Activated naive CD4-positive, alpha-beta T cell treated with anti-CD3 and anti-CD28 coated beads for 36 hours (primary cell): ENCODE data around the gene CCDC93. TPM values are rescaled to one million over a fixed set of nuclear protein-coding genes. Genes with fewer than 3 reads are reported as not detected.

Experiments
- CTCF ChIA-PET: fragments of 350-600 bp; sonication (Branson Sonifier 250); formaldehyde crosslinking; loops from one replicate; lab custom pipeline; 2021; ENCODE audit warnings: antibody characterized with exemption; lab: Charles Lee
- DNase-seq: peaks from one replicate; pipeline ENCODE4 v3.0.0-alpha.2; 2020
- H3K27ac Mint-ChIP-seq: one replicate; pipeline ENCODE4 v1.8.0; 2021; ENCODE audit warnings: mild to moderate bottlenecking, mixed read lengths
- H3K27me3 Mint-ChIP-seq: one replicate; pipeline ENCODE4 v1.8.0; 2021; ENCODE audit warnings: low read depth, mixed read lengths
- H3K36me3 Mint-ChIP-seq: one replicate; pipeline ENCODE4 v1.8.0; 2021; ENCODE audit warnings: low read depth, mixed read lengths
- H3K4me1 Mint-ChIP-seq: one replicate; pipeline ENCODE4 v1.8.0; 2021; ENCODE audit warnings: low read depth, mixed read lengths
- H3K4me3 Mint-ChIP-seq: one replicate; pipeline ENCODE4 v1.8.0; 2021; ENCODE audit warnings: mild to moderate bottlenecking, moderate library complexity, mixed read lengths
- H3K9me3 Mint-ChIP-seq: one replicate; pipeline ENCODE4 v1.8.0; 2021; ENCODE audit warnings: mixed read lengths
- intact Hi-C: fragments of 100-400 bp; cut with micrococcal nuclease; formaldehyde crosslinking; loops from one replicate; pipeline ENCODE4 v1.15.1; 2023
- total RNA-seq, 2 experiments: library from RNA; stranded (reverse); gene quantifications; one replicate each; pipeline ENCODE4 v1.2.3, GENCODE V29; 2021

The CCDC93 gene
- total RNA-seq, 2 experiments from 2014 or later = 29.0 to 32.8 TPM

GRCh38 chr2:117982376-117983033 lies 31.4 kb downstream of the CCDC93 start:
- CTCF ChIA-PET = no interaction called here

GRCh38 chr2:117981810-117982209 lies 32.1 kb downstream of the CCDC93 start:
- H3K27ac Mint-ChIP-seq = no peak overlapping the region
- no peaks in the 10 kb centered on the region for H3K9me3 Mint-ChIP-seq
- H3K36me3 Mint-ChIP-seq = peaks cover 36% of the 10 kb centered on the region
- no peaks in the 10 kb centered on the region for H3K27me3 Mint-ChIP-seq
- CTCF ChIA-PET = interaction anchor here (0.6 to 1.0 kb wide), 2 partner anchors 8 to 221 kb away, joined by 3 to 4 read pairs; no protein-coding TSS in a partner anchor
- no peak for DNase-seq
- no peak overlapping the region for H3K4me3 Mint-ChIP-seq
- intact Hi-C loops = no loop called here
- H3K4me1 Mint-ChIP-seq = no peaks in the 10 kb centered on the region

More at GRCh38 chr2:117982376-117983033, 31.4 kb downstream of the CCDC93 start:
- Mint-ChIP-seq H3K36me3 (peaks cover 34% of the 10 kb centered on the region), H3K4me3 (no peak overlapping the region), H3K27ac (no peak overlapping the region), H3K27me3 (no peaks in the 10 kb centered on the region), H3K9me3 (no peaks in the 10 kb centered on the region), H3K4me1 (no peaks in the 10 kb centered on the region)
- intact Hi-C loops = no loop called here
- no peak for DNase-seq

GRCh38 chr2:117980783-117981676 lies 32.8 kb downstream of the CCDC93 start:
- Mint-ChIP-seq H3K4me1 (no peaks in the 10 kb centered on the region), H3K36me3 (peaks cover 36% of the 10 kb centered on the region), H3K27ac (no peak overlapping the region), H3K27me3 (no peaks in the 10 kb centered on the region), H3K4me3 (no peak overlapping the region), H3K9me3 (no peaks in the 10 kb centered on the region)
- intact Hi-C loops = no loop called here
- no peak for DNase-seq
- CTCF ChIA-PET = interaction anchor here (0.6 to 1.0 kb wide), 2 partner anchors 8 to 220 kb away, joined by 3 to 4 read pairs; no protein-coding TSS in a partner anchor

- H3K36me3 Mint-ChIP-seq = peaks cover 35% of the 10 kb centered on the region
- no peak overlapping the region for H3K27ac Mint-ChIP-seq
- no peak for DNase-seq
- no peak overlapping the region for H3K4me3 Mint-ChIP-seq
- no peaks in the 10 kb centered on the region for H3K27me3 Mint-ChIP-seq
- CTCF ChIA-PET = no interaction called here
- H3K4me1 Mint-ChIP-seq = no peaks in the 10 kb centered on the region
- no peaks in the 10 kb centered on the region for H3K9me3 Mint-ChIP-seq
- intact Hi-C loops = no loop called here
Measured at GRCh38 chr2:117979911-117980701, 33.8 kb downstream of the CCDC93 start.

- H3K27me3 Mint-ChIP-seq = no peaks in the 10 kb centered on the region
- H3K27ac Mint-ChIP-seq = no peak overlapping the region
- CTCF ChIA-PET = interaction anchor here (0.6 to 0.9 kb wide), 2 partner anchors 25 to 139 kb away, joined by 3 read pairs; no protein-coding TSS in a partner anchor
- H3K4me3 Mint-ChIP-seq = no peak overlapping the region
- peaks cover 42% of the 10 kb centered on the region for H3K36me3 Mint-ChIP-seq
- intact Hi-C loops = no loop called here
- DNase-seq = no peak
- no peaks in the 10 kb centered on the region for H3K4me1 Mint-ChIP-seq
- no peaks in the 10 kb centered on the region for H3K9me3 Mint-ChIP-seq
Measured at GRCh38 chr2:117977696-117978095, 36.2 kb downstream of the CCDC93 start.

- CTCF ChIA-PET = interaction anchor here (0.6 to 0.9 kb wide), 2 partner anchors 26 to 162 kb away, joined by 3 read pairs; partner anchors contain the start of gene DDX18
- H3K27ac Mint-ChIP-seq = no peak overlapping the region
- DNase-seq = no peak
- no peaks in the 10 kb centered on the region for H3K4me1 Mint-ChIP-seq
- peaks cover 38% of the 10 kb centered on the region for H3K36me3 Mint-ChIP-seq
- intact Hi-C loops = no loop called here
- H3K9me3 Mint-ChIP-seq = no peaks in the 10 kb centered on the region
- H3K27me3 Mint-ChIP-seq = no peaks in the 10 kb centered on the region
- no peak overlapping the region for H3K4me3 Mint-ChIP-seq
Measured at GRCh38 chr2:117976581-117976980, 37.3 kb downstream of the CCDC93 start.

GRCh38 chr2:117973498-117974082 lies 40.3 kb downstream of the CCDC93 start:
- Mint-ChIP-seq H3K27me3 (no peaks in the 10 kb centered on the region), H3K27ac (no peak overlapping the region), H3K9me3 (no peaks in the 10 kb centered on the region), H3K4me1 (no peaks in the 10 kb centered on the region), H3K36me3 (peaks cover 44% of the 10 kb centered on the region), H3K4me3 (no peak overlapping the region)
- intact Hi-C loops = no loop called here
- CTCF ChIA-PET = interaction anchor here (1.8 kb wide), 1 partner anchor 30 kb away, joined by 4 read pairs; no protein-coding TSS in a partner anchor
- DNase-seq = no peak

GRCh38 chr2:117972476-117973123 lies 41.3 kb downstream of the CCDC93 start:
- intact Hi-C loops = no loop called here
- peaks cover 46% of the 10 kb centered on the region for H3K36me3 Mint-ChIP-seq
- H3K4me1 Mint-ChIP-seq = no peaks in the 10 kb centered on the region
- H3K4me3 Mint-ChIP-seq = no peak overlapping the region
- CTCF ChIA-PET = interaction anchor here (0.8 to 1.8 kb wide), 2 partner anchors 10 to 31 kb away, joined by 4 to 6 read pairs; no protein-coding TSS in a partner anchor
- no peak for DNase-seq
- no peaks in the 10 kb centered on the region for H3K27me3 Mint-ChIP-seq
- no peak overlapping the region for H3K27ac Mint-ChIP-seq
- H3K9me3 Mint-ChIP-seq = no peaks in the 10 kb centered on the region

GRCh38 chr2:117968722-117969121 lies 45.1 kb downstream of the CCDC93 start:
- Mint-ChIP-seq H3K27ac (no peak overlapping the region), H3K9me3 (no peaks in the 10 kb centered on the region), H3K27me3 (no peaks in the 10 kb centered on the region), H3K4me1 (no peaks in the 10 kb centered on the region), H3K36me3 (peaks cover 40% of the 10 kb centered on the region), H3K4me3 (no peak overlapping the region)
- intact Hi-C loops = no loop called here
- no peak for DNase-seq
- CTCF ChIA-PET = interaction anchor here (1.5 to 4.2 kb wide), 2 partner anchors 35 to 154 kb away, joined by 5 to 13 read pairs; partner anchors contain the start of gene DDX18

- CTCF ChIA-PET = interaction anchor here (1.0 to 4.2 kb wide), 3 partner anchors 34 to 154 kb away, joined by 3 to 13 read pairs (median 5); partner anchors contain the start of gene DDX18
- no peak overlapping the region for H3K27ac Mint-ChIP-seq
- H3K27me3 Mint-ChIP-seq = no peaks in the 10 kb centered on the region
- DNase-seq = no peak
- H3K36me3 Mint-ChIP-seq = peaks cover 39% of the 10 kb centered on the region
- intact Hi-C loops = no loop called here
- H3K4me1 Mint-ChIP-seq = no peaks in the 10 kb centered on the region
- H3K9me3 Mint-ChIP-seq = no peaks in the 10 kb centered on the region
- no peak overlapping the region for H3K4me3 Mint-ChIP-seq
Measured at GRCh38 chr2:117967977-117968718, 45.7 kb downstream of the CCDC93 start.

GRCh38 chr2:117963446-117963845 lies 50.4 kb downstream of the CCDC93 start:
- Mint-ChIP-seq H3K4me1 (no peaks in the 10 kb centered on the region), H3K36me3 (peaks cover 36% of the 10 kb centered on the region), H3K27ac (no peak overlapping the region), H3K4me3 (no peak overlapping the region), H3K9me3 (no peaks in the 10 kb centered on the region), H3K27me3 (no peaks in the 10 kb centered on the region)
- no peak for DNase-seq
- intact Hi-C loops = no loop called here
- CTCF ChIA-PET = no interaction called here
